Heart right ventricle (tissue), 16 donors: Measurements from ENCODE around the gene PHACTR4. TPM values are rescaled to one million over a fixed set of nuclear protein-coding genes. Genes with fewer than 3 reads are reported as not detected.
A peak's percentile ranks its signal among the peaks of the same experiment; 100 is the strongest.
"Not testable (repeated sequence)": the region's sequence is repeated elsewhere in the genome, so short reads cannot be mapped to it uniquely, and the experiment has no call there.

Source experiments
- ATAC-seq, 8 donors: fragments of 200-7000 bp; cut with Tn5 transposase; one replicate each; pipeline ENCODE4 v1.9.1; 2020; ENCODE audit warnings: mild to moderate bottlenecking in 8 of 8, moderate library complexity in 8 of 8, moderate number of reproducible peaks in 1 of 8
- DNase-seq, 2 donors: peaks; one replicate each; pipeline ENCODE4 v3.0.0-alpha.2; 2020
- H3K27ac ChIP-seq, 10 donors: fragments of 200-600 bp; sonication (generic) in 2 of 10; one replicate each; pipeline versions ENCODE4 v1.5.0 to v1.8.0; 2020 to 2022; ENCODE audit warnings: mild to moderate bottlenecking in 3 of 10
- H3K27me3 ChIP-seq, 7 donors: fragments of 200-600 bp; one replicate each; pipeline ENCODE4 v1.8.0; 2021 to 2022; ENCODE audit warnings: mild to moderate bottlenecking in 2 of 7
- H3K36me3 ChIP-seq, 9 donors: fragments of 200-600 bp; sonication (generic) in 1 of 9; one replicate each; pipeline versions ENCODE4 v1.5.0 to v1.8.0; 2020 to 2022; ENCODE audit warnings: mild to moderate bottlenecking in 2 of 9
- H3K4me1 ChIP-seq, 9 donors: fragments of 200-600 bp; sonication (generic) in 1 of 9; one replicate each; pipeline versions ENCODE4 v1.5.0 to v1.8.0; 2020 to 2022; ENCODE audit warnings: mild to moderate bottlenecking in 4 of 9
- H3K4me3 ChIP-seq, 10 donors: fragments of 200-600 bp; sonication (generic) in 2 of 10; one replicate each; pipeline versions ENCODE4 v1.5.0 to v1.8.0; 2020 to 2022; ENCODE audit warnings: mild to moderate bottlenecking in 7 of 10, moderate library complexity in 2 of 10
- H3K9me3 ChIP-seq, 11 donors: fragments of 200-600 bp in 10 of 11; sonication (generic) in 2 of 11; one replicate each; pipeline versions ENCODE4 v1.5.0 to v1.8.0; 2013 to 2022; ENCODE audit warnings: mild to moderate bottlenecking in 2 of 11, control low read depth in 1 of 11, moderate library complexity in 1 of 11
- WGBS, 2 donors: extraction: QIAGEN DNeasy Blood & Tissue Kit; methylation state at CpG; one replicate each; pipeline ENCODE4 v1.1.7; 2013; ENCODE audit warnings: inconsistent platforms in 1 of 2; 5-methylcytosine and 5-hydroxymethylcytosine counted together
- intact Hi-C, 10 donors: fragments of 100-400 bp; cut with DNase I; formaldehyde crosslinking; loops; one replicate each; pipeline versions ENCODE4 v1.11.1 to v1.14.2; 2022
- polyA plus RNA-seq, 2 donors: library from polyadenylated mRNA; stranded (reverse); fragments of 200-250 nt; gene quantifications; one replicate each; pipeline ENCODE4 v1.2.3, GENCODE V29; 2013
- total RNA-seq, 10 donors: library from RNA; stranded (reverse); fragmentation: NEBNext Ultra II Directional in 3 of 10; extraction: Animal tissue kit (Norgen Biotek cat#: 25700) in 3 of 10; gene quantifications; one replicate each; pipeline versions ENCODE4 v1.2.1 to v1.2.4, GENCODE V29; 2021 to 2023
- TF ChIP-seq, protein P1 (sequence below), 9 donors: fragments of 200-600 bp; sonication (generic) in 2 of 9; IDR thresholded peaks; one replicate each; pipeline versions ENCODE4 v1.5.0 to v1.8.0; 2021 to 2022; ENCODE audit warnings: antibody characterized with exemption in 9 of 9, mild to moderate bottlenecking in 5 of 9, moderate library complexity in 1 of 9
- donor health status: Arrhythmogenic right ventricular cardiomyopathy.
- donor health status: ischemic (EF 13 %, LVEDD 7.1; RV severe dilation, severe dysfunction).
- donor health status: healthy with polysubstance abuse.
- donor health status: DM: no; HTN: yes; CAD: no.
- donor health status: DM: no; HTN: no; CAD: no.
- donor health status: ischemic (EF 25% LVEDD 6.9; RV normal size, moderate dysfunction).
- donor health status: ischemic (EF 25% LVEDD 5.7; RV mildly dilated, moderate dysfunction).
- donor health status: healthy.
- donor health status: DM: yes; HTN: yes; CAD: no.
- donor health status: Ischemic cardiomyopathy.
- donor health status: ischemic (EF 35%, LVEDD 5.7; RV mildly dilated, moderate dysfunction).
- donor health status: nonischemic (EF 11% LVEDD 7.7; RV severe dilation, severe dysfunction).
- donor health status: DM: yes; HTN: yes; CAD: no.
- donor health status: PGD.
- donor health status: ischemic (EF 29% LVEDD 5.4; RV normal size, mild dysfunction).
- donor health status: nonischemic (EF 23%, LVEDD 6.1; RV moderate dilation, normal function).

The PHACTR4 gene
- total and polyA plus RNA-seq, 12 donors = 14.0 to 36.1 (median 18.5) TPM

GRCh38 chr1:28326984-28327383, 42.6 kb upstream of the PHACTR4 start:
- 87 to 88% methylated on average over 3 of the region's 3 CpGs for WGBS, 2 donors
- Histone ChIP-seq H3K4me1 (peaks cover 3 to 31% (median 13%) of the 10 kb centered on the region in 9 donors), H3K4me3 (no peak overlapping the region), H3K36me3 (peaks cover 0 to 17% (median 8%) of the 10 kb centered on the region in 9 donors), H3K27ac (peak overlapping the region in 1 of 10 donors; percentile 93), H3K27me3 (no peaks in the 10 kb centered on the region), H3K9me3 (no peaks in the 10 kb centered on the region)
- TF ChIP-seq, protein P1, sequence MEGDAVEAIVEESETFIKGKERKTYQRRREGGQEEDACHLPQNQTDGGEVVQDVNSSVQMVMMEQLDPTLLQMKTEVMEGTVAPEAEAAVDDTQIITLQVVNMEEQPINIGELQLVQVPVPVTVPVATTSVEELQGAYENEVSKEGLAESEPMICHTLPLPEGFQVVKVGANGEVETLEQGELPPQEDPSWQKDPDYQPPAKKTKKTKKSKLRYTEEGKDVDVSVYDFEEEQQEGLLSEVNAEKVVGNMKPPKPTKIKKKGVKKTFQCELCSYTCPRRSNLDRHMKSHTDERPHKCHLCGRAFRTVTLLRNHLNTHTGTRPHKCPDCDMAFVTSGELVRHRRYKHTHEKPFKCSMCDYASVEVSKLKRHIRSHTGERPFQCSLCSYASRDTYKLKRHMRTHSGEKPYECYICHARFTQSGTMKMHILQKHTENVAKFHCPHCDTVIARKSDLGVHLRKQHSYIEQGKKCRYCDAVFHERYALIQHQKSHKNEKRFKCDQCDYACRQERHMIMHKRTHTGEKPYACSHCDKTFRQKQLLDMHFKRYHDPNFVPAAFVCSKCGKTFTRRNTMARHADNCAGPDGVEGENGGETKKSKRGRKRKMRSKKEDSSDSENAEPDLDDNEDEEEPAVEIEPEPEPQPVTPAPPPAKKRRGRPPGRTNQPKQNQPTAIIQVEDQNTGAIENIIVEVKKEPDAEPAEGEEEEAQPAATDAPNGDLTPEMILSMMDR (IDR thresholded peaks at IDR 0.05) = no peak
- DNase-seq (no peak), ATAC-seq (no peak)
- intact Hi-C loops = loop anchor here in 3 of 10 donors (5.0 to 10.0 kb wide), 3 partner anchors 62 to 70 kb away; partner anchors contain the start of gene SESN2 (in 1 of the 3)

- H3K27ac ChIP-seq = peak overlapping the region in 1 of 10 donors; percentile 93
- H3K4me1 ChIP-seq = peaks cover 3 to 31% (median 13%) of the 10 kb centered on the region in 9 donors
- WGBS, 2 donors = 90 to 92% methylated on average over 11 of the region's 11 CpGs
- not testable (repeated sequence) for H3K4me3 ChIP-seq, H3K27me3 ChIP-seq, DNase-seq, ATAC-seq, H3K9me3 ChIP-seq
- intact Hi-C loops = loop anchor here in 3 of 10 donors (5.0 to 10.0 kb wide), 3 partner anchors 63 to 70 kb away; partner anchors contain the start of gene SESN2 (in 1 of the 3)
- peaks cover 0 to 21% (median 11%) of the 10 kb centered on the region in 9 donors for H3K36me3 ChIP-seq
Measured at GRCh38 chr1:28327431-28327830, 42.1 kb upstream of the PHACTR4 start.

DNA sequence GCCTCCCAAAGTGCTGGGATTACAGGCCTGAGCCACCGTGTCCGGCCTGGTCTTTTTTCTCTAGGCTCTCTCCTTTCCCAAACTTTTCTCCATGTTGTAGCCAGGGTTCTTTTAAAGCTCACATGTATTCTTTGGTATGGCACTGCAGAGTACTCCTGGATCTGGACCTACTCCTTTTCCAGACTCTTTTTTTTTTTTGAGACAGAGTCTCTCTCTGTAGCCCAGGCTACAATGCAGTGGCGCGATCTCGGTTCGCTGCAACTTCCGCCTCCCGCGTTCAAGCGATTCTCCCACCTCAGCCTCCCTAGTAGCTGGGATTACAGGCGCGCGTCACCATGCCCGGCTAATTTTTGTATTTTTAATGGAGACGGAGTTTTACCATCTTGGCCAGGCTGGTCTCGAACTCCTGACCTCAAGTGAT, 41.3 kb upstream of the PHACTR4 start:
- TF ChIP-seq, protein P1 (IDR thresholded peaks at IDR 0.05) = no peak
- Histone ChIP-seq H3K4me3 (peak overlapping the region in 9 of 10 donors; percentile 46 to 88 (median 69)), H3K9me3 (no peaks in the 10 kb centered on the region), H3K27ac (peak overlapping the region in 9 of 10 donors; percentile 76 to 93 (median 85)), H3K27me3 (no peaks in the 10 kb centered on the region), H3K4me1 (peaks cover 3 to 31% (median 13%) of the 10 kb centered on the region in 9 donors), H3K36me3 (peaks cover 0 to 29% (median 11%) of the 10 kb centered on the region in 9 donors)
- peak in 1 of 2 donors; percentile 14 for DNase-seq
- peak in 2 of 8 donors; percentile 1 to 4 for ATAC-seq
- intact Hi-C loops = loop anchor here in 5 of 10 donors (1.0 to 10.0 kb wide), 6 partner anchors 63 to 80 kb away; partner anchors contain the start of gene SESN2 (in 1 of the 5)
- 58 to 60% methylated on average over 16 of the region's 16 CpGs for WGBS, 2 donors

DNA sequence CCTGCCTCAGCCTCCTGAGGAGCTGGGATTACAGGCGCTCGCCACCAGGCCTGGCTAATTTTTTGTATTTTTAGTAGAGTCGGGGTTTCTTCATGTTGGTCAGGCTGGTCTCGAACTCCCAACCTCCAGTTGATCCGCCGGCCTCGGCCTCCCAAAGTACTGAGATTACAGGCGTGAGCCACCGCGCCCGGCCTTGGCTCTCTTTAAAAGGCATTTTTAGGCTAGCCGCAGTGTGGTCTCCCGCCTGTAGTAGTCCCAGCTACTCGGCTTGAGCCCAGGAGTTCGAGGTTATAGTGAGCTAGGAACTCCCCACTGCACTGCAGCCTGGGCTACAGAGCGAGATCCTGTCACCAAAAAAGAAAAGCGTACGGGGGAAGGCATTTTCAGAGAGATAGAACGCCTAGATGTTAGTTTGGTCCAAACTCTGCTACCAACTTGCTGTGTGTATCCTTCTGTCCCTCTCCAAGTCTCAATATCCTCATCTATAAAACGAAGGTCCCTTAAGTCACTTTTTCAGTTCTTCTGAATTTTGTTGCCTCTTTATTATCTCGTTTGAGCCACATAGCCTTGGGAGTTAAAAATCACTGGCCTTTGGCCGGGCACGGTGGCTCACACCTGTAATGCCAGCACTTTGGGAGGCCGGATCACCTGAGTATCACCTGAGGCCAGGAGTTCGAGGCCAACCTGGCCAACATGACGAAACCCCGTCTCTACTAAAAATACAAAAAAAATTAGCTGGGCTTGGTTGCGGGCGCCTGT, 40.0 kb upstream of the PHACTR4 start:
- Histone ChIP-seq H3K4me3 (peak overlapping the region; percentile 46 to 88 (median 67)), H3K9me3 (no peaks in the 10 kb centered on the region), H3K27me3 (no peaks in the 10 kb centered on the region), H3K4me1 (peaks cover 3 to 31% (median 13%) of the 10 kb centered on the region in 9 donors), H3K36me3 (peaks cover 0 to 42% (median 15%) of the 10 kb centered on the region in 9 donors), H3K27ac (peak overlapping the region; percentile 30 to 93 (median 84))
- TF ChIP-seq, protein P1 (IDR thresholded peaks at IDR 0.05) = no peak
- intact Hi-C loops = loop anchor here in 5 of 10 donors (2.0 to 10.0 kb wide), 5 partner anchors 65 to 82 kb away; partner anchors contain the start of gene SESN2 (in 1 of the 5)
- DNase-seq = peak in 1 of 2 donors; percentile 14
- peak in 5 of 8 donors; percentile 21 to 60 (median 32) for ATAC-seq
- 42 to 45% methylated on average over 29 of the region's 29 CpGs for WGBS, 2 donors
